Subcutaneous adipose tissue (tissue), 4 donors: Measurements from ENCODE around the gene MS4A6A. TPM values are rescaled to one million over a fixed set of nuclear protein-coding genes. Genes with fewer than 3 reads are reported as not detected.

ENCODE experiments used
- total RNA-seq, 4 donors: library from RNA; depleted of rRNA; stranded (reverse); fragments of >200 nt; gene quantifications; one replicate each; pipeline ENCODE4 v1.1.0, GENCODE V29; 2016
- TF ChIP-seq, protein P1 (sequence below): fragments of 450-650 bp; IDR thresholded peaks from one replicate; pipeline ENCODE4 v1.5.1; 2016; ENCODE audit warnings: low read depth, mild to moderate bottlenecking, control low read depth, antibody characterized with exemption, moderate library complexity

The MS4A6A gene
- total RNA-seq, 4 donors from 2014 or later, result 99.1 to 515 (median 268) TPM

DNA sequence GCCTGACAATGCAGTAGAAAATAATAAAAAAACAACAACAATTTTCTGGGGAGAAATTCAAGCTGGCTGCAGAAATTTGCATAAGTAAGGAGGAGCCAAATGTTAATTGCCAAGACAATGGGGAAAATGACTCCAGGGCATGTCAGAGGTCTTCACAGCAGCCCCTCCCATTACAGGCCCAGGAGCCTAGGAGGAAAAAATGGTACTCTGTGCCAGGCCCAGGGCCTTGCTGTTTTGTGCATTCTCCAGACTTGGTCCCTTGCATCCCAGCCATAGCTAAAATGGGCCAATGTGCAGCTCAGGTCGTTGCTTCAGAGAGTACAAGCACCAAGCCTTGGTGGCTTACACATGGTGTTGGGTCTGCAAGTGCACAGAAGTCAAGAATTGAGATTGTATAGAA, 49.0 kb downstream of the MS4A6A start:
- TF ChIP-seq, protein P1, sequence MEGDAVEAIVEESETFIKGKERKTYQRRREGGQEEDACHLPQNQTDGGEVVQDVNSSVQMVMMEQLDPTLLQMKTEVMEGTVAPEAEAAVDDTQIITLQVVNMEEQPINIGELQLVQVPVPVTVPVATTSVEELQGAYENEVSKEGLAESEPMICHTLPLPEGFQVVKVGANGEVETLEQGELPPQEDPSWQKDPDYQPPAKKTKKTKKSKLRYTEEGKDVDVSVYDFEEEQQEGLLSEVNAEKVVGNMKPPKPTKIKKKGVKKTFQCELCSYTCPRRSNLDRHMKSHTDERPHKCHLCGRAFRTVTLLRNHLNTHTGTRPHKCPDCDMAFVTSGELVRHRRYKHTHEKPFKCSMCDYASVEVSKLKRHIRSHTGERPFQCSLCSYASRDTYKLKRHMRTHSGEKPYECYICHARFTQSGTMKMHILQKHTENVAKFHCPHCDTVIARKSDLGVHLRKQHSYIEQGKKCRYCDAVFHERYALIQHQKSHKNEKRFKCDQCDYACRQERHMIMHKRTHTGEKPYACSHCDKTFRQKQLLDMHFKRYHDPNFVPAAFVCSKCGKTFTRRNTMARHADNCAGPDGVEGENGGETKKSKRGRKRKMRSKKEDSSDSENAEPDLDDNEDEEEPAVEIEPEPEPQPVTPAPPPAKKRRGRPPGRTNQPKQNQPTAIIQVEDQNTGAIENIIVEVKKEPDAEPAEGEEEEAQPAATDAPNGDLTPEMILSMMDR, result no peak

DNA sequence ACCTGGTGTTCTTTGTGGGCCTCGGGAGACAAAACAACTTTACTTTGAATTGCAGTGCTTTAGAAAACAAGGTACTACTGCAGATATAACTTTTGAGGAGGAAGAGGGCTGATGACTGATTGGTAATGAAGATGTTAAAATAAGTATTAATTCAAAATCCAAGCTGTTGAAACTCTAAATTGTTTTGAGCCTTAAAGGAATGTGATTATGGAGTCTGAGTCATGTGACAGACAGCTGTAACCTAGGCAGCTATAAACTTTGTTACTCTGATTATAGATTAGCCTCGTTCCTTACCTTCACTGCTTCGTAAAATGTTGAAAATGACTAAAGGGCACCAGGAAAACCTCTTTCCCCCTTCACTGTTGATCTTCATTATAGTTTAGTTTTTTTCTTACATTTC, 51.0 kb downstream of the MS4A6A start:
- TF ChIP-seq, protein P1, result no peak

DNA sequence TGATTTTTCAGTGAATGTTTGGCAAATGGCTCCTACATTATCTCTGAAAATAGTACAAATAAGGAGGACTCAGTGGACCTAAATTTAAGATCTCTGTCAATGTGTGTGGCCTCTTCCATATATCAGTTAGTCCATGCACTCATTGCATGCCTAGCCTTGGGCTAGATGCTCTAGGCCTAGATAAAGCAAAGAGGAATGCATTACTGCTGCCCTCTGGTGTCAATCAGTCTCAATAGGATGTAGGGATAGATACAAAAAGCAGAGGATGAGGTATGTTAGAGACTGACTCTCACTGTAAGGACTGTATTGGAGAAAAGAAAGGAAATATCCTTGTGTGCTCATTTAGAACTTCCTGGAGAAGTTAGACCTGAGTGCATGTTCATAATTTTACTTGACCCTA, 52.4 kb downstream of the MS4A6A start:
- TF ChIP-seq, protein P1, result no peak

DNA sequence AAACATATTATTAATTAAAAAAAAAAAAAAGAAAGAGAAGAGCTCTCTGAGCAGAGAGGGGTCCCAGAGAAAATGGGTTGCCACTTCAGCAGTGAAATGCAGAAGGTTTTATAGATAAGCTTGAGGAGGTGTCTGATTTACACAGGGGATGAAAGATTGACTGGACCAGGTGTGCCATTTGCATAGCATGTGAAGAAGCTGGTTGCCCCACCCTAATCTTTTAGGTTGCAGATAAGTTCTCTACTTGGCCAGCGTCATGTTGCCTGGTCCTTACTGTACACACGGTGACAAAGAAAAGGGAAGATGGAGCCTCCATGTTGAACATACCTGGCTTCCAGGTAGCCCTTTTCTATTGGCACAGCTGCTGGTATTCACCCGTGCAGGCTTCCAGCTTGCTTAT, 53.0 kb downstream of the MS4A6A start:
- TF ChIP-seq, protein P1, result no peak

DNA sequence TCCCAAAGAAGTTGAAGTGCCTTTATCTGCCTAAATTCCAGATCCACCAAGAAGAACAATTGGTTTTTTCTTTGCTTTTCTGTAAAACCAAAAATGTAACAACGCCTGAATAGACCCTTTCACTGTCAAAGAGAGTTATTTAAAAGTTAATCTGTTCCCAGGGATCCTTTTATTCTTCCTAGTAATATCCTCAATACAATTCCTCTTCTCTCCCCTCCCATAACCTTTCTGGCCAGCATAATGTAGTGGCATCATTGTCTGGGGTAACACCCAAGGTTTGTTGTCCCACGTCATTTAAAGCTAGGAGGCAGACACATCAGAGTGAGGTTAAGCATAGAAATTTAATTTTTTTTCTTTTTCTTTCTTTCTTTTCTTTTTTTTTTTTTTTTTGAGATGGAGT, 54.5 kb downstream of the MS4A6A start:
- TF ChIP-seq, protein P1, result no peak

DNA sequence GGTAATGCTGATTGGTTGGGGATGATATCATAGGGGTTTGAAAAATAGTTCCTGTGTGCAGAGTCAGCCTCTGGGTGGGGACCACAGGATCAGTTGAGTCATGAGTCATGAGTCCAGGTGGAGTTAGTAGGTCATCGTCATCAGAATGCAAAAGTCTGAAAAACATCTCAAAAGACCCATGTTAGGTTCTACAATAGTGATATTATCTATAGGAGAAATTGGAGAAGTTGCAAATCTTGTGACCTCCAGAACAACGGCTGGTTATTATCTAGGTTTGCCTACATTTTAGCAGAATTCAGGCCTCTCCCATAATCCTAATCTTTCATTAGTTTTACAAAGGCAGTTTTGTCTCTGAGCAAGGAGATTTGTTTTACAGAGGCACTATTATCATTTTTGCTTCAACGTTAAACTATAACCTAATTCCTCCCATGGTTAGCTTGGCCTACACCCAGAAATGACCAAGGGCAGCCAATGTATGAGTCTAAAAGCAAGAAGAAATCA, 55.5 kb downstream of the MS4A6A start:
- TF ChIP-seq, protein P1, result no peak

DNA sequence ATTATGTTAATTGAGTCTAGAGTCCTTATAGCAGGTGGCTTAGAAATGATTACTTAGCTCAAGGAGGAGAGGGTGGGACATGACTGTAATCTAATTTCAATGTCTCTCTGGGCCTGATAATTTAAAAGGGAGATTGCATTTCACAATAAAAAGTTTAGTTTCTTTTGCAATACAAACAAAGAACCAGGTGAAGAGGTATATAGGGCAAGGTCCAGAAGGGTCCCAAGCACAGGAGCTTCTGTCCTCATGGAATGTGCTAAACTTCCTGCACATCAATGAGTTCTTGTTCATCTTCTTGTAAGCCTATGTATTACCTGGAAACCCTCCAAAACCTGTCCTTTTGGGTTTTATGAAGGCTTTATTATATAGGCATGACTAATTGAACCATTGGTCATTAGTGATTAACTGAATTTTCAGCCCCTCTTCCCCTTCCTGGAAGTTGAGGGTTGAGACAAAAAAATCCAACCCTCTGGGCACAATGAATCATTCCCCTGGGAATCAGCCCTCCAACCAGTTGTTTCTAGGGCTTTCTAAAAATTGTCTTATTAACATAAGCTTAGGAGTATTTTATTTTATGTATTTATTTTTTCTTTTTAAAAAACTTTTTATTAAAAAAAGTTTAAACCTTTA, 56.8 kb downstream of the MS4A6A start:
- TF ChIP-seq, protein P1, result no peak
